Mesothelial cell of epicardium (in vitro differentiated cells): ENCODE data around the gene SEC11C. TPM values are rescaled to one million over a fixed set of nuclear protein-coding genes. Genes with fewer than 3 reads are reported as not detected.

ENCODE experiments used
- DNase-seq, 2 experiments: peaks; one replicate each; pipeline ENCODE4 v3.0.0; 2021; ENCODE audit warnings: low spot score in 2 of 2; ENCODE audit not compliant: unreplicated experiment in 2 of 2
- H3K27ac Mint-ChIP-seq: 2 replicates; pipeline ENCODE4 v1.8.0; 2021; ENCODE audit warnings: mixed read lengths
- H3K27me3 Mint-ChIP-seq: 2 replicates; pipeline ENCODE4 v1.8.0; 2021; ENCODE audit warnings: low read depth, mixed read lengths
- H3K36me3 Mint-ChIP-seq: 2 replicates; pipeline ENCODE4 v1.8.0; 2021; ENCODE audit warnings: mixed read lengths
- H3K4me1 Mint-ChIP-seq: 2 replicates; pipeline ENCODE4 v1.8.0; 2021; ENCODE audit warnings: mixed read lengths
- H3K4me3 Mint-ChIP-seq: 2 replicates; pipeline ENCODE4 v1.8.0; 2021; ENCODE audit warnings: mild to moderate bottlenecking, moderate library complexity, mixed read lengths
- H3K9me3 Mint-ChIP-seq: 2 replicates; pipeline ENCODE4 v1.8.0; 2021; ENCODE audit warnings: mixed read lengths
- CTCF ChIP-seq: fragments of 200-600 bp; sonication (generic); IDR thresholded peaks from one replicate; pipeline ENCODE4 v1.5.0; 2021; ENCODE audit warnings: antibody characterized with exemption; ENCODE audit not compliant: unreplicated experiment
- total RNA-seq: library from RNA; stranded (reverse); gene quantifications from 3 replicates; pipeline ENCODE4 v1.2.1, GENCODE V29; 2021

The SEC11C gene
- total RNA-seq, 1 donor from 2014 or later = 15.8 TPM

- DNase-seq = no peak
- no peaks in the 10 kb centered on the region for H3K9me3 Mint-ChIP-seq
Measured at GRCh38 chr18:59148192-59148591, 8.5 kb downstream of the SEC11C start.

GRCh38 chr18:59149007-59149406 lies 9.3 kb downstream of the SEC11C start:
- no peak for DNase-seq
- TF ChIP-seq CTCF = no peak
- no peaks in the 10 kb centered on the region for H3K4me1 Mint-ChIP-seq
- H3K4me3 Mint-ChIP-seq = no peak overlapping the region
- H3K9me3 Mint-ChIP-seq = no peaks in the 10 kb centered on the region
- no peak overlapping the region for H3K27ac Mint-ChIP-seq
- peaks cover 6% of the 10 kb centered on the region for H3K36me3 Mint-ChIP-seq
- no peaks in the 10 kb centered on the region for H3K27me3 Mint-ChIP-seq

More at GRCh38 chr18:59148192-59148591, 8.5 kb downstream of the SEC11C start:
- peaks cover 4% of the 10 kb centered on the region for H3K36me3 Mint-ChIP-seq
- no peak overlapping the region for H3K27ac Mint-ChIP-seq
- H3K4me1 Mint-ChIP-seq = no peaks in the 10 kb centered on the region
- no peaks in the 10 kb centered on the region for H3K27me3 Mint-ChIP-seq
- TF ChIP-seq CTCF = no peak
- no peak overlapping the region for H3K4me3 Mint-ChIP-seq

GRCh38 chr18:59149416-59149815 lies 9.7 kb downstream of the SEC11C start:
- peaks cover 8% of the 10 kb centered on the region for H3K36me3 Mint-ChIP-seq
- no peak for TF ChIP-seq CTCF
- H3K4me1 Mint-ChIP-seq = no peaks in the 10 kb centered on the region
- H3K27me3 Mint-ChIP-seq = no peaks in the 10 kb centered on the region
- no peaks in the 10 kb centered on the region for H3K9me3 Mint-ChIP-seq
- H3K27ac Mint-ChIP-seq = no peak overlapping the region
- DNase-seq = no peak
- no peak overlapping the region for H3K4me3 Mint-ChIP-seq

GRCh38 chr18:59150236-59150635 lies 10.6 kb downstream of the SEC11C start:
- H3K4me1 Mint-ChIP-seq = no peaks in the 10 kb centered on the region

GRCh38 chr18:59155153-59155552 lies 15.5 kb downstream of the SEC11C start:
- no peak for TF ChIP-seq CTCF
- Mint-ChIP-seq H3K9me3 (no peaks in the 10 kb centered on the region), H3K4me1 (no peaks in the 10 kb centered on the region), H3K27ac (no peak overlapping the region), H3K4me3 (no peak overlapping the region), H3K27me3 (no peaks in the 10 kb centered on the region), H3K36me3 (peaks cover 15% of the 10 kb centered on the region)
- DNase-seq = no peak

More at GRCh38 chr18:59150236-59150635, 10.6 kb downstream of the SEC11C start:
- no peaks in the 10 kb centered on the region for H3K9me3 Mint-ChIP-seq
- no peak for DNase-seq
- no peaks in the 10 kb centered on the region for H3K27me3 Mint-ChIP-seq
- no peak overlapping the region for H3K27ac Mint-ChIP-seq
- peaks cover 10% of the 10 kb centered on the region for H3K36me3 Mint-ChIP-seq
- H3K4me3 Mint-ChIP-seq = no peak overlapping the region
- no peak for TF ChIP-seq CTCF

GRCh38 chr18:59156316-59156715 lies 16.6 kb downstream of the SEC11C start:
- Mint-ChIP-seq H3K4me3 (no peak overlapping the region), H3K9me3 (no peaks in the 10 kb centered on the region), H3K27ac (no peak overlapping the region), H3K36me3 (peaks cover 15% of the 10 kb centered on the region), H3K27me3 (no peaks in the 10 kb centered on the region), H3K4me1 (no peaks in the 10 kb centered on the region)
- no peak for TF ChIP-seq CTCF
- DNase-seq = no peak
